Brain microvascular endothelial cell (primary cell): ENCODE data around the gene MYO16.

ENCODE experiments used
- DNase-seq: peaks from one replicate; pipeline ENCODE4 v3.0.0-alpha.2; 2020
- H3K27ac ChIP-seq: fragments of 250-450 bp; sonication (Bioruptor Pico); 2 replicates; pipeline ENCODE4 v1.5.1; 2020; ENCODE audit warnings: mild to moderate bottlenecking, moderate library complexity
- H3K27me3 ChIP-seq: fragments of 250-450 bp; sonication (Bioruptor Pico); replicated peaks from 2 replicates; pipeline ENCODE4 v1.5.1; 2020; ENCODE audit warnings: mild to moderate bottlenecking
- H3K36me3 ChIP-seq: fragments of 250-450 bp; sonication (Bioruptor Pico); replicated peaks from 2 replicates; pipeline ENCODE4 v1.5.1; 2020; ENCODE audit warnings: mild to moderate bottlenecking
- H3K4me3 ChIP-seq: 2 replicates; pipeline ENCODE4 v1.5.1; 2011; ENCODE audit warnings: low read depth, mild to moderate bottlenecking, control low read depth, low read length, moderate library complexity
- CTCF ChIP-seq: IDR thresholded peaks from 2 replicates; pipeline ENCODE4 v1.5.1; 2011; ENCODE audit warnings: low read depth, mild to moderate bottlenecking, moderate library complexity, low read length, control low read depth, inconsistent platforms; ENCODE audit errors: missing control alignments
- in situ Hi-C: cut with HindIII; loops from 2 replicates; pipeline ENCODE4 v1.10.0; 2017; ENCODE audit warnings: low sequenced_read_pairs, low pct_ligation_motif_present

Gene MYO16

GRCh38 chr13:109072505-109072904 lies 443.1 kb downstream of the MYO16 start:
- no peak for TF ChIP-seq CTCF
- Histone ChIP-seq H3K36me3 (no peaks in the 10 kb centered on the region), H3K27ac (no peak overlapping the region), H3K4me3 (no peak overlapping the region), H3K27me3 (no peaks in the 10 kb centered on the region)
- DNase-seq = no peak
- in situ Hi-C loops = no loop called here

GRCh38 chr13:109074436-109074835 lies 445.0 kb downstream of the MYO16 start:
- no peak for TF ChIP-seq CTCF
- H3K4me3 ChIP-seq = no peak overlapping the region
- no peak overlapping the region for H3K27ac ChIP-seq
- DNase-seq = no peak
- in situ Hi-C loops = no loop called here
- no peaks in the 10 kb centered on the region for H3K27me3 ChIP-seq
- no peaks in the 10 kb centered on the region for H3K36me3 ChIP-seq

- no peak for TF ChIP-seq CTCF
- in situ Hi-C loops = no loop called here
- no peak overlapping the region for H3K27ac ChIP-seq
These were observed 445.4 kb downstream of the MYO16 start for GRCh38 chr13:109074853-109075252.

GRCh38 chr13:109087916-109088623 lies 458.7 kb downstream of the MYO16 start:
- H3K36me3 ChIP-seq = no peaks in the 10 kb centered on the region
- H3K4me3 ChIP-seq = no peak overlapping the region
- no peak for TF ChIP-seq CTCF
- H3K27me3 ChIP-seq = no peaks in the 10 kb centered on the region
- DNase-seq = no peak
- H3K27ac ChIP-seq = no peak overlapping the region
- in situ Hi-C loops = no loop called here

More at GRCh38 chr13:109074853-109075252, 445.4 kb downstream of the MYO16 start:
- no peak overlapping the region for H3K4me3 ChIP-seq
- DNase-seq = no peak
- no peaks in the 10 kb centered on the region for H3K36me3 ChIP-seq
- no peaks in the 10 kb centered on the region for H3K27me3 ChIP-seq

- Histone ChIP-seq H3K27ac (no peak overlapping the region), H3K36me3 (no peaks in the 10 kb centered on the region), H3K27me3 (no peaks in the 10 kb centered on the region), H3K4me3 (no peak overlapping the region)
- no peak for TF ChIP-seq CTCF
- in situ Hi-C loops = no loop called here
- DNase-seq = no peak
These were observed 459.2 kb downstream of the MYO16 start for GRCh38 chr13:109088624-109088917.

- TF ChIP-seq CTCF = no peak
- H3K27ac ChIP-seq = no peak overlapping the region
- H3K4me3 ChIP-seq = no peak overlapping the region
- no peaks in the 10 kb centered on the region for H3K36me3 ChIP-seq
- no peak for DNase-seq
- H3K27me3 ChIP-seq = no peaks in the 10 kb centered on the region
- in situ Hi-C loops = no loop called here
These were observed 461.4 kb downstream of the MYO16 start for GRCh38 chr13:109090796-109091195.
